NCI-H187 (cell line): ENCODE results near the gene NPAS1.
"Not testable (repeated sequence)": the region's sequence is repeated elsewhere in the genome, so short reads cannot be mapped to it uniquely, and the experiment has no call there.

Experiments used
- DNase-seq, 2 experiments: peaks; one replicate each; lab custom pipeline; 2025; lab: John Stamatoyannopoulos, UW

The NPAS1 gene

GRCh38 chr19:46990991-46991676, 28.5 kb upstream of the NPAS1 start:
- DNase-seq, result peak; percentile 33 to 66

GRCh38 chr19:46992699-46993535, 26.7 kb upstream of the NPAS1 start:
- no peak for DNase-seq

- DNase-seq, result no peak
Observed at GRCh38 chr19:46993622-46994021, 26.0 kb upstream of the NPAS1 start.

GRCh38 chr19:46994141-46994686, 25.4 kb upstream of the NPAS1 start:
- DNase-seq, result no peak

GRCh38 chr19:46995492-46995891, 24.1 kb upstream of the NPAS1 start:
- no peak for DNase-seq

GRCh38 chr19:46998445-46999125, 21.1 kb upstream of the NPAS1 start:
- DNase-seq, result no peak

GRCh38 chr19:46999377-46999776, 20.3 kb upstream of the NPAS1 start:
- no peak for DNase-seq

GRCh38 chr19:46999878-47000277, 19.8 kb upstream of the NPAS1 start:
- no peak for DNase-seq

GRCh38 chr19:47000373-47000772, 19.3 kb upstream of the NPAS1 start:
- DNase-seq, result no peak

- no peak for DNase-seq
Observed at GRCh38 chr19:47001584-47001983, 18.1 kb upstream of the NPAS1 start.

GRCh38 chr19:47002106-47002766, 17.4 kb upstream of the NPAS1 start:
- no peak for DNase-seq

GRCh38 chr19:47002853-47003610, 16.6 kb upstream of the NPAS1 start:
- no peak for DNase-seq

GRCh38 chr19:47003611-47004465, 15.8 kb upstream of the NPAS1 start:
- DNase-seq, result no peak

- no peak for DNase-seq
Observed at GRCh38 chr19:47005164-47005641, 14.4 kb upstream of the NPAS1 start.

- no peak for DNase-seq
Observed at GRCh38 chr19:47005873-47006272, 13.8 kb upstream of the NPAS1 start.

- DNase-seq, result no peak
Observed at GRCh38 chr19:47006496-47006895, 13.1 kb upstream of the NPAS1 start.

- not testable (repeated sequence) for DNase-seq
Observed at GRCh38 chr19:47010549-47010948, 9.1 kb upstream of the NPAS1 start.

GRCh38 chr19:47012617-47013016, 7.0 kb upstream of the NPAS1 start:
- no peak for DNase-seq

- peak; percentile 47 to 57 for DNase-seq
Observed at GRCh38 chr19:47013041-47013517, 6.6 kb upstream of the NPAS1 start.

GRCh38 chr19:47018923-47019322, 714 bp upstream of the NPAS1 start:
- DNase-seq, result no peak
